Ureter (tissue), 1 donor: ENCODE measurements around the gene GTF2F2. TPM values are rescaled to one million over a fixed set of nuclear protein-coding genes. Genes with fewer than 3 reads are reported as not detected.
"Not testable (repeated sequence)": the region's sequence is repeated elsewhere in the genome, so short reads cannot be mapped to it uniquely, and the experiment has no call there.

Experiments
- DNase-seq: peaks from one replicate; pipeline ENCODE4 v3.0.0-alpha.2; 2020; ENCODE audit warnings: low spot score
- total RNA-seq: library from RNA; stranded (reverse); gene quantifications from one replicate; pipeline ENCODE4 v1.2.4, GENCODE V29; 2023
- donor health status: DM: yes; HTN: yes; CAD: no.

GTF2F2 gene
- total RNA-seq, 1 donor from 2014 or later, result 15.8 TPM

GRCh38 chr13:45180303-45180702, 60.0 kb downstream of the GTF2F2 start:
- DNase-seq, result no peak

- no peak for DNase-seq
These were observed 60.6 kb downstream of the GTF2F2 start for GRCh38 chr13:45180713-45181601.

- DNase-seq, result no peak
These were observed 64.4 kb downstream of the GTF2F2 start for GRCh38 chr13:45184693-45185092.

GRCh38 chr13:45185286-45185685, 65.0 kb downstream of the GTF2F2 start:
- DNase-seq, result no peak

GRCh38 chr13:45189077-45189476, 68.8 kb downstream of the GTF2F2 start:
- DNase-seq, result not testable (repeated sequence)

GRCh38 chr13:45189511-45189910, 69.2 kb downstream of the GTF2F2 start:
- not testable (repeated sequence) for DNase-seq

- no peak for DNase-seq
These were observed 71.6 kb downstream of the GTF2F2 start for GRCh38 chr13:45191874-45192273.

- DNase-seq, result no peak
These were observed 74.0 kb downstream of the GTF2F2 start for GRCh38 chr13:45194081-45194939.

- no peak for DNase-seq
These were observed 75.1 kb downstream of the GTF2F2 start for GRCh38 chr13:45195421-45195820.

- DNase-seq, result no peak
These were observed 75.8 kb downstream of the GTF2F2 start for GRCh38 chr13:45196096-45196495.

GRCh38 chr13:45196622-45197021, 76.3 kb downstream of the GTF2F2 start:
- no peak for DNase-seq

GRCh38 chr13:45198041-45198440, 77.7 kb downstream of the GTF2F2 start:
- DNase-seq, result no peak

- DNase-seq, result no peak
These were observed 78.6 kb downstream of the GTF2F2 start for GRCh38 chr13:45198924-45199323.

- no peak for DNase-seq
These were observed 79.4 kb downstream of the GTF2F2 start for GRCh38 chr13:45199711-45200110.

GRCh38 chr13:45200701-45201232, 80.5 kb downstream of the GTF2F2 start, which contains the start of gene KCTD4:
TSS of gene KCTD4 (minus strand) at chr13:45201045. CDS start at chr13:45194567, 6,478 bp downstream.
- no peak for DNase-seq

- DNase-seq, result no peak
These were observed 84.8 kb downstream of the GTF2F2 start for GRCh38 chr13:45205124-45205523.

GRCh38 chr13:45206340-45206739, 86.0 kb downstream of the GTF2F2 start:
- no peak for DNase-seq

GRCh38 chr13:45207319-45207718, 87.0 kb downstream of the GTF2F2 start:
- no peak for DNase-seq

GRCh38 chr13:45208132-45208531, 87.8 kb downstream of the GTF2F2 start:
- no peak for DNase-seq

GRCh38 chr13:45209229-45209628, 88.9 kb downstream of the GTF2F2 start:
- no peak for DNase-seq

- no peak for DNase-seq
These were observed 95.2 kb downstream of the GTF2F2 start for GRCh38 chr13:45215392-45216077.

- DNase-seq, result no peak
These were observed 95.9 kb downstream of the GTF2F2 start for GRCh38 chr13:45216193-45216592.
